Smooth muscle cell of trachea (primary cell): ENCODE results near the gene IFNB1. TPM values are rescaled to one million over a fixed set of nuclear protein-coding genes. Genes with fewer than 3 reads are reported as not detected.

ENCODE experiments used
- total RNA-seq: library from RNA; depleted of rRNA; stranded (reverse); fragments of >200 nt; gene quantifications from 2 replicates; pipeline ENCODE4 v1.2.1, GENCODE V29; 2014

The IFNB1 gene
- not detected in 2 replicates for total RNA-seq

GRCh38 chr9:21077781-21078180 is at the start of gene IFNB1:
Gene IFNB1 (minus strand): TSS chr9:21077942. CDS start chr9:21077869, 73 bp downstream.

GRCh38 chr9:21031091-21031807 is 46.5 kb downstream of the IFNB1 start, which contains the start of gene HACD4:
Gene HACD4 (minus strand): TSS chr9:21031640. CDS start chr9:21031590, 50 bp downstream.

Other genes starting within 250 kb of the IFNB1 start
- gene HACD4, start 46.3 kb downstream of the IFNB1 start, total RNA-seq = 13.4 and 16.3 TPM in 2 replicates
- not detected in 2 replicates for gene IFNW1, start 63.9 kb upstream of the IFNB1 start, total RNA-seq
- not detected in 2 replicates for gene IFNA21, start 88.7 kb upstream of the IFNB1 start, total RNA-seq
- gene IFNA4, start 109.6 kb upstream of the IFNB1 start, total RNA-seq = not detected in 2 replicates
- not detected in 2 replicates for gene IFNA7, start 124.3 kb upstream of the IFNB1 start, total RNA-seq
- not detected in 2 replicates for gene IFNA10, start 129.2 kb upstream of the IFNB1 start, total RNA-seq
- not detected in 2 replicates for gene IFNA16, start 139.4 kb upstream of the IFNB1 start, total RNA-seq
- not detected in 2 replicates for gene IFNA17, start 150.3 kb upstream of the IFNB1 start, total RNA-seq
- gene IFNA14, start 162.1 kb upstream of the IFNB1 start, total RNA-seq = not detected in 2 replicates
- not detected in 2 replicates for gene IFNA5, start 227.4 kb upstream of the IFNB1 start, total RNA-seq